ENCODE data around the gene IRX5.

IRX5 gene

GRCh38 chr16:54965464-54965863 lies 34.8 kb downstream of the IRX5 start:
- no peak for DNase-seq (ENCODE audit: low read depth, low spot score)
- in situ Hi-C loops (cut with HindIII; ENCODE audit: low sequenced_read_pairs) = no loop called here

GRCh38 chr16:54968011-54968410 lies 37.3 kb downstream of the IRX5 start:
- no peak for TF ChIP-seq CTCF (IDR thresholded peaks at IDR 0.05; ENCODE audit: low read depth, low read length)
- DNase-seq (ENCODE audit: low read depth, low spot score) = no peak
- in situ Hi-C loops (cut with HindIII; ENCODE audit: low sequenced_read_pairs) = no loop called here
- H3K4me3 ChIP-seq (ENCODE audit: low read depth, low read length) = no peak overlapping the region

More at GRCh38 chr16:54965464-54965863, 34.8 kb downstream of the IRX5 start:
- no peak overlapping the region for H3K4me3 ChIP-seq (ENCODE audit: low read depth, low read length)
- TF ChIP-seq CTCF (IDR thresholded peaks at IDR 0.05; ENCODE audit: low read depth, low read length) = no peak

- TF ChIP-seq CTCF (IDR thresholded peaks at IDR 0.05; ENCODE audit: low read depth, low read length) = no peak
- no peak overlapping the region for H3K4me3 ChIP-seq (ENCODE audit: low read depth, low read length)
These were observed 38.1 kb downstream of the IRX5 start for GRCh38 chr16:54968784-54969183.

GRCh38 chr16:54970016-54970415 lies 39.4 kb downstream of the IRX5 start:
- in situ Hi-C loops (cut with HindIII; ENCODE audit: low sequenced_read_pairs) = no loop called here
- DNase-seq (ENCODE audit: low read depth, low spot score) = no peak
- TF ChIP-seq CTCF (IDR thresholded peaks at IDR 0.05; ENCODE audit: low read depth, low read length) = no peak
- H3K4me3 ChIP-seq (ENCODE audit: low read depth, low read length) = no peak overlapping the region

More at GRCh38 chr16:54968784-54969183, 38.1 kb downstream of the IRX5 start:
- in situ Hi-C loops (cut with HindIII; ENCODE audit: low sequenced_read_pairs) = no loop called here
- no peak for DNase-seq (ENCODE audit: low read depth, low spot score)

GRCh38 chr16:54974367-54974766 lies 43.7 kb downstream of the IRX5 start:
- no peak for DNase-seq (ENCODE audit: low read depth, low spot score)
- in situ Hi-C loops (cut with HindIII; ENCODE audit: low sequenced_read_pairs) = no loop called here
- no peak for TF ChIP-seq CTCF (IDR thresholded peaks at IDR 0.05; ENCODE audit: low read depth, low read length)
- no peak overlapping the region for H3K4me3 ChIP-seq (ENCODE audit: low read depth, low read length)

GRCh38 chr16:54976651-54977200 lies 46.1 kb downstream of the IRX5 start:
- no peak for DNase-seq (ENCODE audit: low read depth, low spot score)
- no peak overlapping the region for H3K4me3 ChIP-seq (ENCODE audit: low read depth, low read length)
- TF ChIP-seq CTCF (IDR thresholded peaks at IDR 0.05; ENCODE audit: low read depth, low read length) = no peak
- in situ Hi-C loops (cut with HindIII; ENCODE audit: low sequenced_read_pairs) = no loop called here

- DNase-seq (ENCODE audit: low read depth, low spot score) = no peak
- H3K4me3 ChIP-seq (ENCODE audit: low read depth, low read length) = no peak overlapping the region
- no peak for TF ChIP-seq CTCF (IDR thresholded peaks at IDR 0.05; ENCODE audit: low read depth, low read length)
- in situ Hi-C loops (cut with HindIII; ENCODE audit: low sequenced_read_pairs) = no loop called here
These were observed 46.5 kb downstream of the IRX5 start for GRCh38 chr16:54977211-54977610.
